ENCODE data around the gene UBL3.

The UBL3 gene

DNA sequence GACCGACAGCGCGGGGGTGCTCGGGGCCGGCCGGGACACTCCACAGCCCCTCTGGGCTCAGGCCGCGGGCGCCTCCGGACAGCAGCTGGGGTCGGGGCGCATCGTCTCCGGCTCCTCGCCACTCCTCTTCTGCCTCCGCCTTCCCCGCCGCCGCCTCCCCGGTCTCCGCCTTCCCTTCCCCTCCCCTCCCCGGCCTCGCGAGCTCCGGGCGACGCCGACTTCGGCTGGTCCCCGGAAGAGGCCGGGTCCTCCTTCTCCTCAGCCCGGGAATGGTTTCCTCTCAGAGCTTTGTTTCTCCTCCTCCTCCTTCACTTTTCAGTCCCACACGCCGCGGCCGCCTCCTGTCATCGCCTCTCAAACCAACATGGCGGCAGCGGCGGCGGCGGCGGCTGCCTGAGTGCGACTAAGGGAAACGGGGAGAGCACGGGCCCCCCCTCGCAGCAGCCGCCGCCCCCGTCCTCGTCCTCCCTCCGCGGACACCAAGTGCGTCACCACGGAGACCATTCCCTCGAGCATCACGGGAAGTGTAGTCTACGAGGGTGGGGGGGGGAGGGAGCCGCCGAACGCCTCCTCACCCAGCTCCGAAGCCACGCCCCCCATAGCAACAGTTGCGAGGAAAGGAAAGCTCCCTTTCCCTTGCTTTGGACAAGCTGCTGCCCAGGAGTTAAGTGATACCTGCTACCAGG is at the start of gene UBL3 (continued):
- TF ChIP-seq ZNF214 (tag by site-specific recombination; IDR thresholded peaks at IDR 0.05; ENCODE audit: borderline replicate concordance) (no peak), FEZF1 (tag by site-specific recombination; IDR thresholded peaks at IDR 0.05) (no peak), ZNF544 (tag by site-specific recombination; IDR thresholded peaks at IDR 0.05) (no peak), ZNF660 (tag by site-specific recombination; IDR thresholded peaks at IDR 0.05) (no peak), RBAK (tag by site-specific recombination; IDR thresholded peaks at IDR 0.05) (no peak), GLI4 (tag by site-specific recombination; IDR thresholded peaks at IDR 0.05) (no peak), ZNF155 (tag by site-specific recombination; IDR thresholded peaks at IDR 0.05) (no peak), ZNF677 (tag by site-specific recombination; IDR thresholded peaks at IDR 0.05) (no peak), ZNF23 (tag by site-specific recombination; IDR thresholded peaks at IDR 0.05; ENCODE audit: borderline replicate concordance) (no peak), ZNF350 (tag by site-specific recombination; IDR thresholded peaks at IDR 0.05) (no peak), ZNF202 (tag by site-specific recombination; IDR thresholded peaks at IDR 0.05; ENCODE audit: borderline replicate concordance) (no peak)
- TF ChIP-seq, protein P1, sequence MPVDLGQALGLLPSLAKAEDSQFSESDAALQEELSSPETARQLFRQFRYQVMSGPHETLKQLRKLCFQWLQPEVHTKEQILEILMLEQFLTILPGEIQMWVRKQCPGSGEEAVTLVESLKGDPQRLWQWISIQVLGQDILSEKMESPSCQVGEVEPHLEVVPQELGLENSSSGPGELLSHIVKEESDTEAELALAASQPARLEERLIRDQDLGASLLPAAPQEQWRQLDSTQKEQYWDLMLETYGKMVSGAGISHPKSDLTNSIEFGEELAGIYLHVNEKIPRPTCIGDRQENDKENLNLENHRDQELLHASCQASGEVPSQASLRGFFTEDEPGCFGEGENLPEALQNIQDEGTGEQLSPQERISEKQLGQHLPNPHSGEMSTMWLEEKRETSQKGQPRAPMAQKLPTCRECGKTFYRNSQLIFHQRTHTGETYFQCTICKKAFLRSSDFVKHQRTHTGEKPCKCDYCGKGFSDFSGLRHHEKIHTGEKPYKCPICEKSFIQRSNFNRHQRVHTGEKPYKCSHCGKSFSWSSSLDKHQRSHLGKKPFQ (tag by site-specific recombination; IDR thresholded peaks at IDR 0.05): no peak
- TF ChIP-seq, protein P2, sequence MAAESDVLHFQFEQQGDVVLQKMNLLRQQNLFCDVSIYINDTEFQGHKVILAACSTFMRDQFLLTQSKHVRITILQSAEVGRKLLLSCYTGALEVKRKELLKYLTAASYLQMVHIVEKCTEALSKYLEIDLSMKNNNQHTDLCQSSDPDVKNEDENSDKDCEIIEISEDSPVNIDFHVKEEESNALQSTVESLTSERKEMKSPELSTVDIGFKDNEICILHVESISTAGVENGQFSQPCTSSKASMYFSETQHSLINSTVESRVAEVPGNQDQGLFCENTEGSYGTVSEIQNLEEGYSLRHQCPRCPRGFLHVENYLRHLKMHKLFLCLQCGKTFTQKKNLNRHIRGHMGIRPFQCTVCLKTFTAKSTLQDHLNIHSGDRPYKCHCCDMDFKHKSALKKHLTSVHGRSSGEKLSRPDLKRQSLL (tag by site-specific recombination; IDR thresholded peaks at IDR 0.05): no peak

DNA sequence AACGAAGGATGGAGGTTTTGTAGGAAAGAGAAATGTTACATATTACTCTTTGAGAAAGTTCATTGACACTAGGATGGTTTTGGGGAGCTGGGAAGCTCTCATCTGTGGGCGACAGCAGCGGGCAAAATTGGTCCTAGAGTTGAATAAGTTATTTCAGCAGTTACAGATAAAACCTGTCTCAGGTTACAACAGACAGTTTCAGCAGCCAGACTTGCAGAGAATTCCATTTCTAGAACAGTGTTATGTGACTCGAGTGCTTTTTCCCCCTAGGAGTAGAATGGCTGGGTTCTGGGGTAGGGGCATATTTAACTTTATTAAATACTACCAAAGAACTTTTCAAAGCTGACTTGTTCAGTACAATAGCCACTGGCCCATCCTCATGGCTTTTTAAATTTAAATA is 46.7 kb upstream of the UBL3 start:
- CTCF ChIA-PET: interaction anchor here (0.6 to 1.0 kb wide), 2 partner anchors 8 to 24 kb away, joined by 3 to 4 read pairs; no protein-coding TSS in a partner anchor
- Histone ChIP-seq H3K36me3 (ENCODE audit: control insufficient read depth in 2 of 2, insufficient read depth in 1 of 2, low read length in 2 of 2) (no peaks in the 10 kb centered on the region), H3K4me3 (ENCODE audit: low read depth, low read length) (no peak overlapping the region), H3K27ac (ENCODE audit: extremely low read depth, low read depth, low read length) (no peak overlapping the region), H3K9me3 (ENCODE audit: control insufficient read depth, insufficient read depth, low read depth, low read length) (no peaks in the 10 kb centered on the region), H3K4me1 (ENCODE audit: control insufficient read depth, insufficient read depth, low read length) (peaks cover 6% of the 10 kb centered on the region; the same call in 1 of the 2 replicates)
- TF ChIP-seq ZNF677 (tag by site-specific recombination; IDR thresholded peaks at IDR 0.05) (no peak), ZNF600 (tag by site-specific recombination; IDR thresholded peaks at IDR 0.05) (no peak), ZNF214 (tag by site-specific recombination; IDR thresholded peaks at IDR 0.05; ENCODE audit: borderline replicate concordance) (no peak), ZBTB48 (tag by site-specific recombination; IDR thresholded peaks at IDR 0.05) (no peak)
- TF ChIP-seq, protein P3, sequence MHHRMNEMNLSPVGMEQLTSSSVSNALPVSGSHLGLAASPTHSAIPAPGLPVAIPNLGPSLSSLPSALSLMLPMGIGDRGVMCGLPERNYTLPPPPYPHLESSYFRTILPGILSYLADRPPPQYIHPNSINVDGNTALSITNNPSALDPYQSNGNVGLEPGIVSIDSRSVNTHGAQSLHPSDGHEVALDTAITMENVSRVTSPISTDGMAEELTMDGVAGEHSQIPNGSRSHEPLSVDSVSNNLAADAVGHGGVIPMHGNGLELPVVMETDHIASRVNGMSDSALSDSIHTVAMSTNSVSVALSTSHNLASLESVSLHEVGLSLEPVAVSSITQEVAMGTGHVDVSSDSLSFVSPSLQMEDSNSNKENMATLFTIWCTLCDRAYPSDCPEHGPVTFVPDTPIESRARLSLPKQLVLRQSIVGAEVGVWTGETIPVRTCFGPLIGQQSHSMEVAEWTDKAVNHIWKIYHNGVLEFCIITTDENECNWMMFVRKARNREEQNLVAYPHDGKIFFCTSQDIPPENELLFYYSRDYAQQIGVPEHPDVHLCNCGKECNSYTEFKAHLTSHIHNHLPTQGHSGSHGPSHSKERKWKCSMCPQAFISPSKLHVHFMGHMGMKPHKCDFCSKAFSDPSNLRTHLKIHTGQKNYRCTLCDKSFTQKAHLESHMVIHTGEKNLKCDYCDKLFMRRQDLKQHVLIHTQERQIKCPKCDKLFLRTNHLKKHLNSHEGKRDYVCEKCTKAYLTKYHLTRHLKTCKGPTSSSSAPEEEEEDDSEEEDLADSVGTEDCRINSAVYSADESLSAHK (tag by site-specific recombination; IDR thresholded peaks at IDR 0.05): peak; percentile 56; the same call in 1 of the 2 replicates
- TF ChIP-seq, protein P4, sequence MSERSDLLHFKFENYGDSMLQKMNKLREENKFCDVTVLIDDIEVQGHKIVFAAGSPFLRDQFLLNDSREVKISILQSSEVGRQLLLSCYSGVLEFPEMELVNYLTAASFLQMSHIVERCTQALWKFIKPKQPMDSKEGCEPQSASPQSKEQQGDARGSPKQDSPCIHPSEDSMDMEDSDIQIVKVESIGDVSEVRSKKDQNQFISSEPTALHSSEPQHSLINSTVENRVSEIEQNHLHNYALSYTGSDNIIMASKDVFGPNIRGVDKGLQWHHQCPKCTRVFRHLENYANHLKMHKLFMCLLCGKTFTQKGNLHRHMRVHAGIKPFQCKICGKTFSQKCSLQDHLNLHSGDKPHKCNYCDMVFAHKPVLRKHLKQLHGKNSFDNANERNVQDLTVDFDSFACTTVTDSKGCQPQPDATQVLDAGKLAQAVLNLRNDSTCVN (tag by site-specific recombination; optimal IDR thresholded peaks at IDR 0.05): no peak
- TF ChIP-seq, protein P5, sequence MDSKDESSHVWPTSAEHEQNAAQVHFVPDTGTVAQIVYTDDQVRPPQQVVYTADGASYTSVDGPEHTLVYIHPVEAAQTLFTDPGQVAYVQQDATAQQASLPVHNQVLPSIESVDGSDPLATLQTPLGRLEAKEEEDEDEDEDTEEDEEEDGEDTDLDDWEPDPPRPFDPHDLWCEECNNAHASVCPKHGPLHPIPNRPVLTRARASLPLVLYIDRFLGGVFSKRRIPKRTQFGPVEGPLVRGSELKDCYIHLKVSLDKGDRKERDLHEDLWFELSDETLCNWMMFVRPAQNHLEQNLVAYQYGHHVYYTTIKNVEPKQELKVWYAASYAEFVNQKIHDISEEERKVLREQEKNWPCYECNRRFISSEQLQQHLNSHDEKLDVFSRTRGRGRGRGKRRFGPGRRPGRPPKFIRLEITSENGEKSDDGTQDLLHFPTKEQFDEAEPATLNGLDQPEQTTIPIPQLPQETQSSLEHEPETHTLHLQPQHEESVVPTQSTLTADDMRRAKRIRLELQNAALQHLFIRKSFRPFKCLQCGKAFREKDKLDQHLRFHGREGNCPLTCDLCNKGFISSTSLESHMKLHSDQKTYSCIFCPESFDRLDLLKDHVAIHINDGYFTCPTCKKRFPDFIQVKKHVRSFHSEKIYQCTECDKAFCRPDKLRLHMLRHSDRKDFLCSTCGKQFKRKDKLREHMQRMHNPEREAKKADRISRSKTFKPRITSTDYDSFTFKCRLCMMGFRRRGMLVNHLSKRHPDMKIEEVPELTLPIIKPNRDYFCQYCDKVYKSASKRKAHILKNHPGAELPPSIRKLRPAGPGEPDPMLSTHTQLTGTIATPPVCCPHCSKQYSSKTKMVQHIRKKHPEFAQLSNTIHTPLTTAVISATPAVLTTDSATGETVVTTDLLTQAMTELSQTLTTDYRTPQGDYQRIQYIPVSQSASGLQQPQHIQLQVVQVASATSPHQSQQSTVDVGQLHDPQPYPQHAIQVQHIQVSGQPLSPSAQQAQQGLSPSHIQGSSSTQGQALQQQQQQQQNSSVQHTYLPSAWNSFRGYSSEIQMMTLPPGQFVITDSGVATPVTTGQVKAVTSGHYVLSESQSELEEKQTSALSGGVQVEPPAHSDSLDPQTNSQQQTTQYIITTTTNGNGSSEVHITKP (tag by site-specific recombination; IDR thresholded peaks at IDR 0.05): 0 out of 2 replicates have a peak, but pooled peaks have one; percentile 26
- POLR2A ChIA-PET: no interaction called here
